ENCODE data around the gene ATP5F1A.
"Not testable (repeated sequence)": the region's sequence is repeated elsewhere in the genome, so short reads cannot be mapped to it uniquely, and the experiment has no call there.

Gene ATP5F1A

DNA sequence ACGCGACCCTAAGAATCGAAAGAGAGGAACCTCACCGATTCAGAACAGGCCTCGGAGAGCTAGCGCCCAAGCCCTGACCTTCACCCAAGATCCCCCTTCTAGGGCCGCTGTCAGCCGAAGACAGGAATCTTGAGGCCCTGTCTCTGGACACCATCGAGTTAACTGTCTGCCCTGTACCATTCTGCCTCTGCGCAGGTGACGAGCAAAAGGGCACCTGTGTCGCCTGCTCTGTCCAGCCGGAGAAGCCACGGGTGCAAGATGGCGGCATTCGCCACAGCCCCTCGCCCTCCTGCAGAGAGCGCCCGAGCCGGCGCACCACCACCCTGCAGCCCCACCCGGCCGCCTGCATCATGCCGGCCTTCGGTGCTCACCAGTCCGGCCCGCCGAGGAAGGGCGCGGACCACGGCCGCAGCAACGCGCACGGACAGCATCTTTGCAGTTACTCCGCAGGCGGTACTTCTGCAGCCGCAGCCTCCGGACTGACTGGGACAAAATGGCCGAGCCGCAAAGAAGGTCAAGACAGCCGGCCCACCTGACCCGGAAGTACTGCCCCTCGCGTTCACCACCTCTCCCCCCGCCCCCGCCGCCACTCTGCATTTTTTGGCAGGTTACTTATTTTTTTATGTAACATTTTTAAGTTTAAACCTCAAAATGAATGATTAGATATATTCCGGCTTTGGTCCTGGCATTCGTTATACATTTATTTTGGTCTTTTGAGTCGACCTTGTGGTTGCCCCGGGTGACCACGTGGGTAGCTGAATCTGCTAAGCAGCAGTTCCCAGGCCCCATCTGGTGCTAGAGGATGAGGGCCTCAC is at the start of gene ATP5F1A:
Gene ATP5F1A, minus strand, starts transcription at position 496 of the 815 bp plus-strand sequence. Its CDS starts 65 bp downstream, at position 431.
- Mint-ChIP-seq H3K36me3 (ENCODE audit: low read depth) (peaks cover 21% of the 10 kb centered on the region), H3K4me1 (peaks cover 18% of the 10 kb centered on the region), H3K4me3 (peak within 1 kb of the TSS; percentile 98 to 100 (median 99)), H3K9me3 (no peaks in the 10 kb centered on the region), H3K27me3 (ENCODE audit: low read depth) (no peaks in the 10 kb centered on the region), H3K27ac (peak within 1 kb of the TSS; percentile 99 to 100 (median 100))
- TF ChIP-seq, protein P1, sequence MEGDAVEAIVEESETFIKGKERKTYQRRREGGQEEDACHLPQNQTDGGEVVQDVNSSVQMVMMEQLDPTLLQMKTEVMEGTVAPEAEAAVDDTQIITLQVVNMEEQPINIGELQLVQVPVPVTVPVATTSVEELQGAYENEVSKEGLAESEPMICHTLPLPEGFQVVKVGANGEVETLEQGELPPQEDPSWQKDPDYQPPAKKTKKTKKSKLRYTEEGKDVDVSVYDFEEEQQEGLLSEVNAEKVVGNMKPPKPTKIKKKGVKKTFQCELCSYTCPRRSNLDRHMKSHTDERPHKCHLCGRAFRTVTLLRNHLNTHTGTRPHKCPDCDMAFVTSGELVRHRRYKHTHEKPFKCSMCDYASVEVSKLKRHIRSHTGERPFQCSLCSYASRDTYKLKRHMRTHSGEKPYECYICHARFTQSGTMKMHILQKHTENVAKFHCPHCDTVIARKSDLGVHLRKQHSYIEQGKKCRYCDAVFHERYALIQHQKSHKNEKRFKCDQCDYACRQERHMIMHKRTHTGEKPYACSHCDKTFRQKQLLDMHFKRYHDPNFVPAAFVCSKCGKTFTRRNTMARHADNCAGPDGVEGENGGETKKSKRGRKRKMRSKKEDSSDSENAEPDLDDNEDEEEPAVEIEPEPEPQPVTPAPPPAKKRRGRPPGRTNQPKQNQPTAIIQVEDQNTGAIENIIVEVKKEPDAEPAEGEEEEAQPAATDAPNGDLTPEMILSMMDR (IDR thresholded peaks at IDR 0.05; ENCODE audit: unreplicated experiment in 3 of 3) = no peak

DNA sequence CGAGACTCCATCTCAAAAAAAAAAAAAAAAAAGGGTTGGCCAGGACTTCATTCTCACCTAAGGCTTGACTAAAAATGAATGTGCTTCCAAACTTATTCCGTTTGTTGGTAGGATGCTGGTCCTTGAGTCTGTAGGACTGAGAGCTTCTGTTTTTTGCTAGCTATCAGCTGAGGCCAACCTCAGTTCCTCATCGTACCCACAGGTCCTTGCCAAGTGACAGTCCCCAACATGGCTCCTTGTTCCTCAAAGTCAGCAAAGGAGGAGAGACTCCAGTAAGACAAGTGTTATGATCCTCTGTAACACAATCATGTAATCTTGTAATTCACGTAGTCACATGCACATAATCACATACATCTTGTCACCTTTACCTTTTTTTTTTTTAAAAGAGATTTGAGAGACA is 43.1 kb upstream of the ATP5F1A start:
- H3K27me3 Mint-ChIP-seq (ENCODE audit: low read depth) = no peaks in the 10 kb centered on the region
- TF ChIP-seq, protein P1 (IDR thresholded peaks at IDR 0.05; ENCODE audit: unreplicated experiment in 3 of 3) = no peak
- peaks cover 4% of the 10 kb centered on the region for H3K36me3 Mint-ChIP-seq (ENCODE audit: low read depth)
- no peaks in the 10 kb centered on the region for H3K9me3 Mint-ChIP-seq
- no peak overlapping the region for H3K4me3 Mint-ChIP-seq
- H3K4me1 Mint-ChIP-seq = no peaks in the 10 kb centered on the region
- H3K27ac Mint-ChIP-seq = no peak overlapping the region

DNA sequence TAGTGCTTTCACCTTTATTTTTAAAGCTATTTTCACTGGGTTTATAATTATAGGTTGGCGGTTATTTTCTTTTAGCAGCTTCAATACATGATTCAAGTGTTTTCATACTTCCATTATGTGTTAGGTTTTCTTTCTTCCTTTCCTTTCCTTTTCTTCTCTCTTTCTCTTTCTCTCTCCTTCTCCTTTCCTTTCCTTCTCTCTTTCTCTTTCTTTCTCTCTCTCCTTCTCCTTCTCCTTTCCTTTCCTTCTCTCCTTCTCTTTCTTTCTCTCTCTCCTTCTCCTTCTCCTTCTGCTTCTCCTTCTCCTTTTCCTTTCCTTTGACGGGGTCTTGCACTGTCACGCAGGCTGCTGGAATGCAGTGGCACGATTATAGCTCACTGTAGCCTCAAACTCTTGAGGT is 42.1 kb upstream of the ATP5F1A start:
- Mint-ChIP-seq H3K27ac (no peak overlapping the region), H3K9me3 (no peaks in the 10 kb centered on the region), H3K36me3 (ENCODE audit: low read depth) (peaks cover 4% of the 10 kb centered on the region), H3K4me3 (no peak overlapping the region), H3K27me3 (ENCODE audit: low read depth) (no peaks in the 10 kb centered on the region), H3K4me1 (peaks cover 8% of the 10 kb centered on the region)
- TF ChIP-seq, protein P1 (IDR thresholded peaks at IDR 0.05; ENCODE audit: unreplicated experiment in 3 of 3) = no peak

DNA sequence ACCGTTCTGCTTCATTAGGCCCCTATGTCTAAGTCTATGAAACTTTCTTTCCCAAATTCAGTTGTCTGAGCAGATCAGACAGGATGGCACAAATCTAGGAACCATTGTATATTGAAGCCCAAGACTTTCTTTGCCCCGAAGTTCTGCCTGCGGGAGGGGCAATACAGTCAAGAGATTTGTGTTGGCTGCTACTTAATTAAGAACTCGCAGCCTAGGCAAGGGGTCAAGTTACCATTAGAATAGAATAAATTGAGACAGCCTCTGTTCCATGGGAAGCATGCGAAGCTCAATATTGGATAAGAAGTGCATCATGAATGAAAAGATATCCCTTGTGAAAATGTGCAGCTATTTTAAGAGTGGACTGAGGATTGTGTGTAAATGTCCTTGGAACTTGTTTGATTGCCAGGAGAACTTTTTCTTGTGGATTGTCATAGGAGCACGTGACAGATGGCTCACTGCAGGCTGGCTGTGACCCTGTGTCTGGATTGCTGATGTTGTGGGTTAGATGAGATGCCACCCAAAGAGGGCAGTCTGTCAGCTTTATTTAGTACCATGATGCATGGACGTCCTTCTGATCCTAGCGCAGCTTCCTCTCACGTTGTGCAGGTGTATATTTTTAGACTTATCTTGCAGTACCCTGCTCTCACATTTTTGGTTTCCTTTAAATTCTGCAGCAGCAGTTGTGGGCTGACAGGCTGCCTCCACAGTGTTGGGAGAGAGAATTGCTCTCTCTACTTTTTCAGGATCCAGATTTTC is 37.0 kb upstream of the ATP5F1A start:
- H3K4me1 Mint-ChIP-seq = peaks cover 15% of the 10 kb centered on the region
- H3K9me3 Mint-ChIP-seq = no peaks in the 10 kb centered on the region
- no peaks in the 10 kb centered on the region for H3K27me3 Mint-ChIP-seq (ENCODE audit: low read depth)
- no peak overlapping the region for H3K27ac Mint-ChIP-seq
- peaks cover 6% of the 10 kb centered on the region for H3K36me3 Mint-ChIP-seq (ENCODE audit: low read depth)
- H3K4me3 Mint-ChIP-seq = no peak overlapping the region
- TF ChIP-seq, protein P1 (IDR thresholded peaks at IDR 0.05; ENCODE audit: unreplicated experiment in 3 of 3) = no peak

DNA sequence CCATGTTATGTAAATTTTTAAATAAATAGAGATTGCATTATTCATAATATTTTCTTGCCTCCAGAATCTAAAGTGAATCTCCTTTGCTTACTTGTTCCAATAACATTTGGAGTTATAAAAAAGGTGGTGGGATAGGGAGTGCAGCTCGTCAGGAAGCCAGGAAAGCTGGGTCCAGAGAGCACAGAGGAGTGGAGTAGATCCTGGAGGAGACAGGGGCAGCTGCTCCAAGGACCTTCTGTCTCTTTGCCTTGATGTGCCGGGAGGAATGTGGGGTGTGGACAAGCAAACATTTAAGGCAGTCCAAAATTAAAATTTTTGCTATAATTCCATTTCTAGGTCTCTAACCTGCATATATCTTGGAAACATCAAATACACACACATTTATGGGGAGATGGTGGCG is 35.4 kb upstream of the ATP5F1A start:
- Mint-ChIP-seq H3K9me3 (no peaks in the 10 kb centered on the region), H3K4me1 (peaks cover 15% of the 10 kb centered on the region), H3K27me3 (ENCODE audit: low read depth) (no peaks in the 10 kb centered on the region), H3K36me3 (ENCODE audit: low read depth) (peaks cover 17% of the 10 kb centered on the region), H3K27ac (no peak overlapping the region), H3K4me3 (no peak overlapping the region)
- TF ChIP-seq, protein P1 (IDR thresholded peaks at IDR 0.05; ENCODE audit: unreplicated experiment in 3 of 3) = no peak

DNA sequence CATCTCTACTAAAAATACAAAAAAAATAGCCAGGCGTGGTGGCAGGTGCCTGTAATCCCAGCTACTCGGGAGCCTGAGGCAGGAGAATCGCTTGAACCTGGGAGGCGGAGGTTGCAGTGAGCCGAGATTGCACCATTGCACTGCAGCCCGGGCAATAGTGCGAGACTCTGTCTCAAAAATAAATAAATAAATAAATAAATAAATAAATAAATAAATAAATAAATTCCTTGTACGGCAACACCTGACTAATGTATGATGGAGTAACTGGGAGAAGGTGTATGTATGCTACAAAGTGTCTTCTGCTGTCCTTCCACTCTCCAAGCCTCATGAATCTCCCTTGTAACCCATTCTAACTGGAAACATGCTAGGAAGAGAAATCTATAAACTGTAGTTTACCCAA is 32.5 kb upstream of the ATP5F1A start:
- H3K27me3 Mint-ChIP-seq (ENCODE audit: low read depth); H3K9me3 Mint-ChIP-seq; H3K4me3 Mint-ChIP-seq; H3K27ac Mint-ChIP-seq: not testable (repeated sequence)
- Mint-ChIP-seq H3K4me1 (peaks cover 11% of the 10 kb centered on the region), H3K36me3 (ENCODE audit: low read depth) (peaks cover 38% of the 10 kb centered on the region)

All from nephron (organoid).